ENCODE results near the gene KCNE1.
"Not testable (repeated sequence)": the region's sequence is repeated elsewhere in the genome, so short reads cannot be mapped to it uniquely, and the experiment has no call there.

KCNE1 gene

DNA sequence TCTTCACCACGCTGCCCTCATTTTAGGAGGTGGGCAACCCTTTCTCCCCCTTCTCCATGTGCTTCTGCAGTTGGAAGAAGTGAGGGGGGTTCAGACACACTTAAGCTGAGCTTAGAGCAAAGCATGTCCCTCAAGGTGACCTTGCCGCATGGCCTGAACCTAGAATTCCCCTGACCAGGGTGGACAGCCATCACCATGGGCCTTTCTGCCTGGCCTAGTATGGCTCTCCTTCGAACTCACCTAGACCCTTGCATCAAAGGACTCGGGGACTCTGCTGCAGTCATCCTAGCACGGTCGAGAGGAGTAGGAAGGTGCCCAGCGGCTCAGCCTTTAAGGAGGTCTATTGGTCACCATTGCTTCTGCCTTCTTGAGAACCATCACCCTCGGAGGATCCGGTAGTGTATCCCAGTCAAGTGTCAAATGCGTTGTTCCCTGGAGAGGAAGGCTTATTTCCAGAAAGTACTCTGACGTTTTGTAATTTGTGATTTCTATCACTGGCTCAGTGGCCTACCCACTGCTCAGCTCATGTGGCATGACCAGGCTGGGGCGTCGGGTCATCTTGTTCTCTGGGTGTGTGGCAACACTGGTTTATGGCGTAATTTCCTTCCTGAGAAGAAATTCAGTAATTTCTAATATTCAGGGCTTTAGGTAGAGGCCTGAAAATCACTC is at the start of gene KCNE1:
Gene KCNE1 (minus strand): TSS at position 424 of the 669 bp plus-strand sequence. CDS start 62,576 bp downstream, outside the sequence.
- no peak for DNase-seq

DNA sequence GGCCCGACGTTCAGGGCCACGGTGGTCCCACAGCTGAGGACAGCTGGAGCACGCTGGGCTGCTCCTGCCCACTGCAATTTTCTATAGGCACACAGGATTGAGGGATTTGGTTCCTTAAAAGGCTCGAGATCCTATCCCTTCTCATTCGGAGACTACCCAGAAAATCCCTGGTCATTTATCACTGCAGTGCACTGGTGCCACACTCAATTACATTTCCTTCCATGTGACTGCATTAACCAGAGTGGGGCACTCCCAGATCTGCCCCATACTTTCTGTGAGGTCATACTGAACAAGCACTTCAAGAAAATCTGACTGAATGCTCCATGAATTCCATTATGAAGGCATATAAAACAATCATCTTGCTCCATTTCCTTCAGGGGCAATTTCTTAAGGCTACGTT is 49.8 kb upstream of the KCNE1 start:
- DNase-seq, result no peak

DNA sequence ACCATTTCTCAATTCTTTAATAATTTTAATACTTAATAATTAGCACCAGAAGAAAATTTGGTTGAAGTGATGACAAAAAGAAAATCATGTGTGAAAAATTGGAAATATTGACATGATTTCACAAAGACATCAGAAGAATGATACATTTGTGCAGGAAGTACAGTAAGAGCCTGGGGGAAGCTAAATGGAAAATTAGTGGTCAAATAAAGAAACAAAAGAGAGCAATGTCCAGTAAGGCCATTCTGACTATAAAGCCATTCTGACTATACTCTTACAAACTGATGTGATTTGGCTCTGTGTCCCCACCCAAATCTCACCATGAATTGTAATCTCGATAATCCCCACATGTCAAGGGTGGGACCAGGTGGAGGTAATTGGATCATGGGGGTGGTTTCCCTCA is 48.6 kb upstream of the KCNE1 start:
- no peak for DNase-seq

DNA sequence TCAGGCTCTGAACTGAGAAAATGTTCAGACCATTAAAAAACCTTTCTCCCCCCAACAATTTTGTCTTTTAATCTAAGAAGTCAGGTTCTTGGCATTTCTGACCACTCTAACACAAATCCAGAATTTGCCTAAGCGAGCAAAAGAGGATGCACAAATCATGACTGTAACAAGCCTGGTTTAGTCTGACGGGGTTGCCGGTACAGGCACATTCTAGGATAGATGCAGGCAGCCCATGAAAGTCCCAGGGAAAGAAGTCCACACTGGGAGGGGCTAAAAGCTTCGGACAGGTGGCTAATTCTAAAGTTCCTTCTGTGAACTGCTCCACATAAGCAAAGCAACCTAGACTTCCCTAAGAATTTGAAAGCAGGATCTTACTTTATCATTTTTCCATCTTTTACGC is 48.0 kb upstream of the KCNE1 start:
- no peak for DNase-seq

GRCh38 chr21:34559089-34559631 is 47.1 kb upstream of the KCNE1 start:
- DNase-seq, result no peak

GRCh38 chr21:34558166-34558565 is 46.2 kb upstream of the KCNE1 start:
- no peak for DNase-seq

GRCh38 chr21:34557261-34557660 is 45.3 kb upstream of the KCNE1 start:
- peak; percentile 30 for DNase-seq

GRCh38 chr21:34554670-34555069 is 42.7 kb upstream of the KCNE1 start:
- not testable (repeated sequence) for DNase-seq

DNA sequence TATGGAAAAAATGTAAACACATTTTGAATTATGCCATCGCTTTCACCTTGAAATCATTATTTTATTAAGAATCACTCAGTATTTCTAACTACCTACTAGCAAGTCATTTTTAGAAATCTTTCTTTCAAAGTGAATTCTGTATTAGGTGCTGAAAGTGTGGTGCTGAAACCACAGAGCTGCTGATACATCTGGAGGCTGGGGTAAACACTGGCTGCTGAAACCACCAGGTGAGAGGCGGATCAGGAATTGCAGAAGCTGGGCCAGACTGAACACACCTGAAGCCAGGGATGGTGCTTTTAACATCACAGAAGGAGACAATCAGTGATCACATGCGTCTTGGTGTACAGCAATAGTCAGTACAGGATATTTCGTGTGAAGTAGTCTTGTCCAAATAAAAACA is 42.2 kb upstream of the KCNE1 start:
- no peak for DNase-seq

GRCh38 chr21:34553151-34553952 is 41.3 kb upstream of the KCNE1 start:
- DNase-seq, result no peak

- no peak for DNase-seq
These were observed 40.5 kb upstream of the KCNE1 start for GRCh38 chr21:34552360-34553098.

DNA sequence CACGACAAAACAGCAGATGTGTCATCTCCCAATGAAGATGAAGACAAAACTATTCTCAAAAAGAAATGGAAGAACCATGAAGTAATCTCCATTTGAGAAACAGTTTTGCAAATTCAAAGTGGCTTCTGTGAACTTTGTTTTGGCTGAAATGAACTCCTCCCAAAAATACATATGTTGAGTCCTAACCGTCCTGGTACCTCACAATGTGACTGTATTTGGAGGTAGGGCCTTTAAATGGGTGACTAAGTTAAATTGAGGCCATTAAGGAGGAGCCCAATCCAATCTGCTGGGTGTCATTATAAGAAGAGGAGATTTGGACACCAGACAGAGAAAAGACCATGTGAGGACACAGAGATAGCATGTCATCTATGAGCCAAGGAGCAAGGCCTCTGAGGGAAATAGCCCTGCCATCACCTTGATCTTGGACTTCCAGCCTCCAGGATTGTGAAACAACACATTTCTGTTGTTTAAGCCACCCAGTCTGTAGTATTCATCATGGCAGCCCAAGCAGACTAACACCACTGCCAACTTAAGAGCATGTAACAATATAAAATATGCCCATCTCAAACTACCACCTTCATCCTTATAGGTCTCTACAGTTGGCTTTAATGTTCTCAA is 38.3 kb upstream of the KCNE1 start:
- DNase-seq, result no peak

DNA sequence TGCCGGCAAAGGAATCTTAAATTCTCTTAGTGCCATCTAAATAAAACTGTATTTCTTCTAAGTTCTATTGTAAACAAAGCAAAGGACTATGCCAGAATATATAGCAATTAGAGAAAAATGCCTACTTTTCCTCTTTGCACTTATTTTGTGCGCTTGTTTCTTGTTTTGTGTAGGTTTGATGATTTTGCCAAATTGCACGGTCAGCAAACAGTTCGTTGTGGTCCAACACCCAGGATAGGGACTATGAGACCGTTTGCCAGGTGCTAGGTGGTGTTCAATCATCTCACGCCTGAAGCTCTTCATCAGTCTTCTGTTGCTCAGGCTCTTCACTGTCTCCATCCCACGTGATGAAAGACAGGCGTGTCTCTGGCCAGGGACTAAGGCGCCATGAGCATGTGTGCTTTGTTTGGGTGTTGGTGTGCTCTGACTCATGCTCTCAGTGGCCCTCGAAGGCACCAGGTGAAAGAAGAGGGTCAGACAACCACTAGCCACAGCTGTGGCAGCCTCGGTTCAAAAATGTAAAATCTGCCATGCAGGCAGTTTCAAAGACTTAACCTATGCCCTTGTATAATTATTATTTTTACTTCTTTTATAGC is 36.9 kb upstream of the KCNE1 start:
- no peak for DNase-seq

GRCh38 chr21:34546542-34546941 is 34.5 kb upstream of the KCNE1 start:
- DNase-seq, result no peak

GRCh38 chr21:34545079-34545884 is 33.3 kb upstream of the KCNE1 start:
- DNase-seq, result no peak

DNA sequence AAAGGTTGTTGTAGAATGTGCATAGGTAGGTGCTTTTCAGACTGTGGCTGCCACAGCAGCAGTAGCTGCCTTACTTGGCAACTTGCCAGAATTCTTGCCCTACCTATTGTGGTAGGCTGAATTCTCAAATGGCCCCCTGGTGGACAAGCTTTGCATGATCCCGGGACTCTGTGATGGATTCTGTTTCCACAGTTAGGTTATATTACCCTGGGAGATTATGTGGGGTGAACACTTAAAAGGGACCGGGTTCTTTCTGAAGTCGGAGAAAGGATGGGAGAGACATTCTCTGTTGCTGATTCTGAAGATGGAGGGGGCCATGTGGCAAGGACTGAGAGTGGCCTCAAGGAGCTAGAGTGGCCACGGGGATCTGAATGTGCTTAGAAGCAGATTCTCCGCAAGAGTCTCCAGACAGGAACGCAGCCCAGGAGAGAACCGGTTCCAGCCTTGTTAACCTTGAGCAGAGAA is 32.1 kb upstream of the KCNE1 start:
- peak; percentile 68 for DNase-seq

- DNase-seq, result no peak
These were observed 31.0 kb upstream of the KCNE1 start for GRCh38 chr21:34543017-34543416.

DNA sequence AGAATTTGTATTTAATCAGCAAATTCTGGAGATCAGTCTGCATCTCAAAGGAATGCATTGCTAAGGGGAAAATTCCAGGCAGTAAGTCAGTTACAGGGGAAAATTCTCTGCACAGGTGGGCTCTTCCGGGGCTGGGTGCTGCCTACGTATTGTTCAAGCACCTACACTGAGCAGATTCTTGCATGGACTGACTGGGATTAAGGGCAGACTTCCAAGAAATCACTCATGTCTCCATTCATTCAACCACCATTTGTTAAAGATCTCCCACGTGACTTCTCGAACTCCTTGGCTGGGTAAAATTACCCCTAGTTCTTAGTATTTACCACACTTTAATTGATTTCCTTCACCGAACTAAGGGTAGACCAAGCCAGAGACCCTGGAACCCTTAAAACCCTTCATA is 28.2 kb upstream of the KCNE1 start:
- DNase-seq, result no peak

DNA sequence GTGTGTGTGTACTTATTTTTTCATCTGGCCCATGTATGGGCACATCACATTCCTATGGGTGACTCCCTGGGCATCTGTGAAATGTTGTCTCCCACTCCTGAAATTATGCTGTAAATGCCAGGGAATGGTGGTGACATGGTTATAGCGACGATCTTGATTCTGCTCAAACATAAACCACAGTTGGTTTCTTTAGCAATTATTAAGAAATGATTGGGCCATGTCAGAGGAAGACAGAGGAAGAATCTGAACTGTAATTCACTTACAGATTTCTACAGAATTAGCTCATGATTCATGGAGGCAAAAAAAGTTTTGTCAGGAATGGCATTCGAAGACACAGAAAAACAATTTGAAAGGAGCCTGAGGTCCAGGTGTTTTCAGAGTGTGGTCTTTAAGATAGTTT is 25.8 kb upstream of the KCNE1 start:
- DNase-seq, result no peak

- no peak for DNase-seq
These were observed 24.8 kb upstream of the KCNE1 start for GRCh38 chr21:34536820-34537219.

DNA sequence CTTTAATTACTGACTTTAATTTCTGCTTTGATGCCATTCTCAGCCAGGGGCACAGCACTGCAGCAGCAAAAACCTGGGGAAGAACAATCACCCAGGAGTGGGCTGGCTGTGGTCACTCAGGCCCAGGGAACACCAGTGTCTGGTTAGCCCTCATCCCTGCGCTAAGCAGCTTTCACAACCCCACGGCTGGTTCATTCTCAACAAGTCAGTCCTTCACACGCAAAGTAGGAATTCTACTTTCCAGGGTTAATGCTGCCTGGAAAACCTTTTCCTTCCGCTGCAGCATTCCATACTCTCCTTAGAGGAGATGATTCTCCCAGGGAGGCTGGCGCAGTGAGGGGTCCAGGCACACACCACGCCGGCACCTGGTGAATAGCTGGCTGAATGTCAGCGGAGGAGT is 24.3 kb upstream of the KCNE1 start:
- no peak for DNase-seq

DNA sequence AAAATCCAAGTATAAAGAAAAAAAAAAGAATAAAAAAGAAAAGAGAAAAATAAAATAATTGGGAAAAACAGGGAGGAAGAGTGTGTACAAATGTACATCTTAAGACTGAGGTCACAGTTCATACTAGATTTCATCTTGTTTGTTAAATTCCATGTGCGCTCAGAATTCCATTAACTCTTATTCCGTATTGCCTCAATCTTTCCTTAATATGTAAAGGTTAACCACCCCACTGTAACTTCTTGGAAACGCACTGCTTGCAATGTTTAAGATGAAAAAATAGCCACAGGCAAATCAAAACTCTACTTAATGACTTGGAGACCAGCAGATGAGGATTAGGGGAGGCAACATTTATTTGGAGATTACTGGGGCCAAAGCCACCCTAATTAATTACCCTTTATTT is 23.9 kb upstream of the KCNE1 start:
- DNase-seq, result no peak

Data from stimulated activated CD4-positive, alpha-beta T cell treated with anti-CD3 and anti-CD28 coated beads, Interleukin-15, amount 100 ng/mL, for 24 hours (primary cell).